ENCODE results near the gene TMEM81. TPM values are rescaled to one million over a fixed set of nuclear protein-coding genes. Genes with fewer than 3 reads are reported as not detected.

Gene TMEM81
- total and polyA plus RNA-seq, 2 donors from 2014 or later = 1.7 to 6.1 TPM

- FAIRE-seq = no peak
- Histone ChIP-seq H3K36me3 (ENCODE audit: control insufficient read depth in 2 of 3, insufficient read depth in 3 of 3, low read length in 3 of 3) (peaks cover 5 to 26% (median 24%) of the 10 kb centered on the region in 3 donors), H3K4me3 (ENCODE audit: low read length in 3 of 3) (no peak overlapping the region), H3K27ac (ENCODE audit: low read depth in 2 of 2, low read length in 2 of 2) (no peak overlapping the region), H3K9ac (ENCODE audit: low read length in 3 of 3) (no peak overlapping the region), H3K27me3 (ENCODE audit: control insufficient read depth, insufficient read depth, low read length) (no peaks in the 10 kb centered on the region), H3K4me1 (ENCODE audit: control insufficient read depth in 2 of 3, insufficient read depth in 2 of 3, low read depth in 1 of 3, low read length in 3 of 3) (no peaks in the 10 kb centered on the region), H3K9me3 (ENCODE audit: control insufficient read depth in 2 of 3, insufficient read depth in 1 of 3, low read length in 3 of 3) (no peaks in the 10 kb centered on the region)
- DNase-seq = no peak
- intact Hi-C loops (cut with DNase I) = no loop called here
- TF ChIP-seq CTCF (IDR thresholded peaks at IDR 0.05; ENCODE audit: borderline replicate concordance, extremely low read depth, insufficient read depth) = no peak
Measured at GRCh38 chr1:205109711-205110110, 25.5 kb upstream of the TMEM81 start.

GRCh38 chr1:205109269-205109668, 25.0 kb upstream of the TMEM81 start:
- Histone ChIP-seq H3K9ac (ENCODE audit: low read length in 3 of 3) (no peak overlapping the region), H3K27ac (ENCODE audit: low read depth in 2 of 2, low read length in 2 of 2) (no peak overlapping the region), H3K9me3 (ENCODE audit: control insufficient read depth in 2 of 3, insufficient read depth in 1 of 3, low read length in 3 of 3) (no peaks in the 10 kb centered on the region), H3K4me1 (ENCODE audit: control insufficient read depth in 2 of 3, insufficient read depth in 2 of 3, low read depth in 1 of 3, low read length in 3 of 3) (no peaks in the 10 kb centered on the region), H3K36me3 (ENCODE audit: control insufficient read depth in 2 of 3, insufficient read depth in 3 of 3, low read length in 3 of 3) (peaks cover 5 to 26% (median 23%) of the 10 kb centered on the region in 3 donors), H3K27me3 (ENCODE audit: control insufficient read depth, insufficient read depth, low read length) (no peaks in the 10 kb centered on the region), H3K4me3 (ENCODE audit: low read length in 3 of 3) (no peak overlapping the region)
- DNase-seq (no peak), FAIRE-seq (no peak)
- TF ChIP-seq CTCF (IDR thresholded peaks at IDR 0.05; ENCODE audit: borderline replicate concordance, extremely low read depth, insufficient read depth) = no peak
- intact Hi-C loops (cut with DNase I) = no loop called here

GRCh38 chr1:205108464-205108863, 24.2 kb upstream of the TMEM81 start:
- no peaks in the 10 kb centered on the region for H3K9me3 ChIP-seq (ENCODE audit: control insufficient read depth in 2 of 3, insufficient read depth in 1 of 3, low read length in 3 of 3)
- no peak overlapping the region for H3K9ac ChIP-seq (ENCODE audit: low read length in 3 of 3)
- FAIRE-seq (no peak), DNase-seq (no peak)
- intact Hi-C loops (cut with DNase I) = no loop called here
- H3K27me3 ChIP-seq (ENCODE audit: control insufficient read depth, insufficient read depth, low read length) = no peaks in the 10 kb centered on the region
- H3K36me3 ChIP-seq (ENCODE audit: control insufficient read depth in 2 of 3, insufficient read depth in 3 of 3, low read length in 3 of 3) = peaks cover 5 to 29% (median 23%) of the 10 kb centered on the region in 3 donors
- H3K4me3 ChIP-seq (ENCODE audit: low read length in 3 of 3) = no peak overlapping the region
- no peaks in the 10 kb centered on the region for H3K4me1 ChIP-seq (ENCODE audit: control insufficient read depth in 2 of 3, insufficient read depth in 2 of 3, low read depth in 1 of 3, low read length in 3 of 3)
- H3K27ac ChIP-seq (ENCODE audit: low read depth in 2 of 2, low read length in 2 of 2) = no peak overlapping the region
- no peak for TF ChIP-seq CTCF (IDR thresholded peaks at IDR 0.05; ENCODE audit: borderline replicate concordance, extremely low read depth, insufficient read depth)

GRCh38 chr1:205107327-205107726, 23.1 kb upstream of the TMEM81 start:
- Histone ChIP-seq H3K27ac (ENCODE audit: low read depth in 2 of 2, low read length in 2 of 2) (no peak overlapping the region), H3K27me3 (ENCODE audit: control insufficient read depth, insufficient read depth, low read length) (no peaks in the 10 kb centered on the region), H3K4me3 (ENCODE audit: low read length in 3 of 3) (no peak overlapping the region), H3K9me3 (ENCODE audit: control insufficient read depth in 2 of 3, insufficient read depth in 1 of 3, low read length in 3 of 3) (no peaks in the 10 kb centered on the region), H3K9ac (ENCODE audit: low read length in 3 of 3) (no peak overlapping the region), H3K36me3 (ENCODE audit: control insufficient read depth in 2 of 3, insufficient read depth in 3 of 3, low read length in 3 of 3) (peaks cover 5 to 29% (median 23%) of the 10 kb centered on the region in 3 donors), H3K4me1 (ENCODE audit: control insufficient read depth in 2 of 3, insufficient read depth in 2 of 3, low read depth in 1 of 3, low read length in 3 of 3) (no peaks in the 10 kb centered on the region)
- FAIRE-seq (no peak), DNase-seq (no peak)
- intact Hi-C loops (cut with DNase I) = no loop called here
- no peak for TF ChIP-seq CTCF (IDR thresholded peaks at IDR 0.05; ENCODE audit: borderline replicate concordance, extremely low read depth, insufficient read depth)
